ENCODE results near the gene TMEM134.
"Not testable (repeated sequence)": the region's sequence is repeated elsewhere in the genome, so short reads cannot be mapped to it uniquely, and the experiment has no call there.

The TMEM134 gene

DNA sequence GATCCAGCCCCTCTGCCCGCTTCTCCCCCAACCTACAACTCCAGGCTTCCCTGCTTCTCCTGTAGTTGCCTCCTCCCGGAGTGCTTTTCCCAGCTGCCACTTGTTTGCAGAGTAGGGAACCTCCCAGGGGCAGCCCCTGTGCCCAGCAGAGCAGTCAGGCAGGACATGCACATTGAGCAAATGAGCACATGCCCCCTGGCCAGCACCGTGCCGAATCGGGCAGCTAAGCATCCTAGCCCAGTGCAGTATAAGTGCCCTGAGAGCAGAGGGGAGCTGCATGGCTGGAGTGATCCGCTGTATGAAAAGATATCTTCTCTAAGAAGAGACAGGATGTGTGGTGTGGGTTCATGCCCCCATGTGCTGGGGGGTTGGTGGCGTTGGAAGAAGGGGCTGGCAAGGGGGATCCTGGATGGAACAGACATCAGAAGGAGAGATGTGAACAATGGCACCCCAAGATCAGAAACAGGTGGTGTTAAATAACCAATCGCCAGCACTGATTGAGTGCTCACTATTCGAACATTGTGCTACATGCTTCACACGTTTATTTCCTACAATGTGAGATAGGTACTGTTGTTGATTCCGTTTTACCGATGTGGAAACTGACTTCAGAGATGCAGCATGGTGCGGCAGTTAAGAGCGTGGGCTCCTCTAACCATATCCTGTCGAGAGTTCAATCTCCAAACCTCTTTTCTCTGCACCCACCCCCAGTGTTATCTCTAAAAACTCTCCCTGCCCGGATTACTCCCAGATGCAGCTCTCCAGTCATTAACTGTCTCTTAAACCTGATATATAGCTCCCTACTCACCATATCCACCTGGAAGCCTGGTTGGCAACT is 15.0 kb upstream of the TMEM134 start:
- DNase-seq = no peak

DNA sequence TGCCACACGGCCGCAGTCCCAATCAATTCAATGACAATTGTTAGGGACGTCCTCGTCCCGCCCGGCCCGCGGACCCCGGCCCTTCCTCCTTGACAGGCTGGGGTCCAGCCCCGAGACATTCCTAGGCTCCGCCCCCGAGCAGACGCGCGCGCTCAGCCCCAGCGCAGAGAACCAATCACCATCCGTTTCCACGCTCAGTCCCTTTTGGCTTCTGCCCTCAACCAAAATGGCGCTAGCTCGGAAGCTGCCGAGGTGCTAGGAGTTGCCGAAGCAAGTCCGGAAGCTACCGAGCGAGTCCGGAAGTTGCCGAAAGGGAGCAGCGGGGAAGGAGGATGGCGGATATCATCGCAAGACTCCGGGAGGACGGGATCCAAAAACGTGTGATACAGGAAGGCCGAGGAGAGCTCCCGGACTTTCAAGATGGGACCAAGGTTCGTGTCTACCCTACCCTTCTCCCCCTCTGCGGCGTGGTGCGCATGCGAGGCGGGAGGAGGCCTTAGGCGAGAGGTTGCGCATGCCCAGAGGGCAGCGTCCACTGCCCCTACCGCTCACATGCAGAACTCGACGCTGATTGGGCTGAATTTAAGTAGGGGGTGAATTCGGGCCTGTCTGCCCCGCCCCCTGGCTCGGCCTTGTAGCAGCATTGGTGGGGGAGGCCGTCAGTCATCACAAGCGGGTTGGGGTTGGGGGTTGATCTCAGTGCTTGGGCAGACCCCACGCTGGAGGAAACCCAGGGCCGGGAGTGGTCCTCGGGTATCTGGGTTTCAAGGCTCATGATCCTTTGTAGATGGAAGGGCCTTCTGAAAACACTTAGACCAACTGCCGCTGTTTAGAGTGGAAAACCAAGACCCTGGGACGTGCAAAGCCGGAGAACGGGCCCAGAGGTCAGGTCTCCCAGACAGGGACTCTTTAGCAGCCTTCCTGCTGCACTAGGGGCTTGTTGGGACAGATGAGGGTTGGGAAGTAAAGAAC is 14.1 kb upstream of the TMEM134 start, which contains the start of gene AIP:
TSS of gene AIP (plus strand) at position 200 of the 972 bp plus-strand sequence. CDS start at position 333, 133 bp downstream.
- peak; percentile 95 for DNase-seq

DNA sequence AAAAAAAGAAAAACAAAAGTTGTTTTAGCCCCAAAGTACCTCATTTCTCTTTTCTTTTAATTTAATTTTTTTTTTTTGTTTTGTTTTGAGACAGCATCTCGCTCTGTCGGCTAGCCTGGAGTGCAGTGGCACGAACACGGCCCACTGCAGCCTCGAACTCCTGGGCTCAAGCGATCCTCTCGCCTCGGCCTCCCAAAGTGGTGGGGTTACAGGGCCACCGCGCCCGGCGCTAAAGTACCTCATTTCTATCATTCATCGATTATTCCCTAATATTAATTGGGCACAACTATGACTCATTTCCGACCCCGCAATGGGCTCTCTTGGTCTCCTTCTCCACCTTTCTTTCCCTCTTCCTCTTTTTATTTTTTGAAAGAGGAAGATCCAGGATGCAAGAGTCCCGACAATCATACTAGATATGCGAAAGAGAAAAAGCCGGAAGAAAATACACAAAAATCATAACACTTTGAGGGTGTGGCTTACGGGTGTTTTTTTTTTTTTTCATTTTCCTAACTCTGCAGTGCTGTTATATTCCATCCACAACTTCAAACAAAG is 13.3 kb upstream of the TMEM134 start:
- DNase-seq = no peak

DNA sequence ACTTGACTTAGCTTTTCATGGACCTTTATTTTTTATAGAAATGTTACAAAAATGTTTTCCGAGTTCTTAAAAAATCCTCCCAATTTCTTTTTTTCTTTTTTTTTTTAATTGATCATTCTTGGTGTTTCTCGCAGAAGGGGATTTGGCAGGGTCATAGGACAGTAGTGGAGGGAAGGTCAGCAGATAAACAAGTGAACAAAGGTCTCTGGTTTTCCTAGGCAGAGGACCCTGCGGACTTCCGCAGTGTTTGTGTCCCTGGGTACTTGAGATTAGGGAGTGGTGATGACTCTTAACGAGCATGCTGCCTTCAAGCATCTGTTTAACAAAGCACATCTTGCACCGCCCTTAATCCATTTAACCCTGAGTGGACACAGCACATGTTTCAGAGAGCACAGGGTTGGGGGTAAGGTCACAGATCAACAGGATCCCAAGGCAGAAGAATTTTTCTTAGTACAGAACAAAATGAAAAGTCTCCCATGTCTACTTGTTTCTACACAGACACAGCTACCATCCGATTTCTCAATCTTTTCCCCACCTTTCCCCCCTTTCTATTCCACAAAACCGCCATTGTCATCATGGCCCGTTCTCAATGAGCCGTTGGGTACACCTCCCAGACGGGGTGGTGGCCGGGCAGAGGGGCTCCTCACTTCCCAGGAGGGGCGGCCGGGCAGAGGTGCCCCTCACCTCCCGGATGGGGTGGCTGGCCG is 8.4 kb upstream of the TMEM134 start:
- DNase-seq = not testable (repeated sequence)

DNA sequence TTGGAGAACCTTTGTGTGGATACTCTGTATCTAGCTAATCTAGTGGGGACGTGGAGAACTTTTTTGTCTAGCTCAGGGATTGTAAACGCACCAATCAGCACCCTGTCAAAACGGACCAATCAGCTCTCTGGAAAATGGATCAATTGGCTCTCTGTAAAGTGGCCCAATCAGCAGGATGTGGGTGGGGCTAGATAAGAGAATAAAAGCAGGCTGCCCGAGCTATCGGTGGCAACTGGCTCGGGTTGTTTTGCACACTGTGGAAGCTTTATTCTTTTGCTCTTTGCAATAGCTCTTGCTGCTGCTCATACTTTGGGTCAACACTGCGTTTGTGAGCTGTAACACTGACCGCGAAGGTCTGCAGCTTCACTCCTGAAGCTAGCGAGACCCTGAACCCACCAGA is 7.6 kb upstream of the TMEM134 start:
- not testable (repeated sequence) for DNase-seq

DNA sequence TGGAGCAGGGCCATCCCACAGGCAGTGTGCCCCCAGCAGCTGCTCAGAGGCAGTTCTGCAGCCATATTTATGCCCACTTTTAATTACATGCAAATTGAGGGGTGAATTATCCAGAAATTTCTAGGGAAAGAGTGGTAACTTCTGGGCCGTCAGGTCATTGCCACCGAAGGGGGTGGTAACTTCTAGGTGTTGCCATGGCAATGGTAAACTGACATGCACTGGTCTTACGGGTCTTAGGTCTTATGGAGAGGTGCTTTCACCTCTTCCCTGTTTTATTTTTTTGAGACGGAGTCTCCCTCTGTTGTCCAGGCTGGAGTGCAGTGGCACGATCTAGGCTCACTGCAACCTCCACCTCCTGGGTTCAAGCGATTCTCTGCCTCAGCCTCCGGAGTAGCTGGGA is 3.8 kb upstream of the TMEM134 start:
- no peak for DNase-seq

DNA sequence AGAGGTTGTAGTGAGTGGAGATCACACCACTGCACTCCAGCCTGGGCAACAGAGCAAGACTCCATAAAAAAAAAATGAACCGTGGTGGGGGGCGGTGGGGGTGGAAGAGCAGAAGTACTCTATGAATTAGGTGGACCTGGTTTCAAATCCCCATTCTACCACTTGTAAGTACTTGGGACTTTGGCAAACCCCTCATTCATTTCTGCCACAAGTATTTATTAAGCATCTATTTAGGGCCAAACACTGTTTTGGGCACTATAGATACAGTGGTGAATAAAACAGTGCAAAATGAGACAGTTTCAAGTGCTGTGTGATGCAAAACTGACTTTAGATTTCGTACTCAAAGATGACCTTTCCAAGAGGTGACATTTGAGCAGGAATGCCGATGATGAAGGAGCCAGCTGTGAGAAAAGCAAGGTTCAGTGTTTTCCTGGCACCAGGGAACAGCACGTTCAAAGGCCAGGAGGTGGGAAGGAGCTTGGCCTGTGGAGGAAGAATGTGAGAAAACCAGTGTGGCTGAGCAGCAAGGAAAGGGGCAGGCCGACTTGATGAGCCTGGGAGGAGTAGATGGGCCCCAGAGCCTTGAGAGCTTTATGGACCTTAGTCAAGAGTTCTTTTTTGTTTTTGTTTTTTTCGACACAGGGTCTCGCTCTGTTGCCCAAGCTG is 1.4 kb upstream of the TMEM134 start:
- no peak for DNase-seq

DNA sequence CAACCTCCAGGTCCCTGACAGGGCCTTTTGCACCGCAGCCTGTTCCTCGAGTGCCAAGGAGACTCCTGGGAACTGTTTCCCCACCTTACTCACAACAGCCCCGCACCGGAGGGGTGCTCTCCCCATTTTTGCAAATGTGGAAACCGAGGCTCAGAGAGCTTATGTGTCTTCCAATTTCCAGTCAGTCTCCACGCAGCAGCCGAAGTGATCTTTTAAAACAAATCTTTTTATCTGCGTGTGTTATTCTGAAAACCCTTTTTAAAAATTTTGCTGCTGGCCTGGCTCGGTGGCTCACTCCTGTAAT is 409 bp upstream of the TMEM134 start:
- no peak for DNase-seq

DNA sequence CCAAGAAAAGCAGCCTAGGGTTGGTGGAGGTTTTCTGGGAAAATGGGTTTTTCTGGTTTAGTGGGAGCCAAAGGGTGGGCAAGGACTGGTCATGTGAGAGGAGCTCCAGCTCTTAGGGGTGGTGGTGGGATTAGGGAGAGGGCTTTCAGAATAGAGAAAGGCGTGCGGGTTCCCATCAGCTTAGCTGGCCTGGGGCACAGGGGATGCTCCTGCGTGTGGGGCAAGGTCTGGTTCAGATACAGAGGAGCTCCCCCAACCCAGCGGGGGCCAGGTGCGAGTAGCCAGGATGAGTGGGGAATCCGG is 644 bp downstream of the TMEM134 start:
- DNase-seq = no peak

GRCh38 chr11:67468056-67468455 is 995 bp downstream of the TMEM134 start:
- peak; percentile 19 for DNase-seq

DNA sequence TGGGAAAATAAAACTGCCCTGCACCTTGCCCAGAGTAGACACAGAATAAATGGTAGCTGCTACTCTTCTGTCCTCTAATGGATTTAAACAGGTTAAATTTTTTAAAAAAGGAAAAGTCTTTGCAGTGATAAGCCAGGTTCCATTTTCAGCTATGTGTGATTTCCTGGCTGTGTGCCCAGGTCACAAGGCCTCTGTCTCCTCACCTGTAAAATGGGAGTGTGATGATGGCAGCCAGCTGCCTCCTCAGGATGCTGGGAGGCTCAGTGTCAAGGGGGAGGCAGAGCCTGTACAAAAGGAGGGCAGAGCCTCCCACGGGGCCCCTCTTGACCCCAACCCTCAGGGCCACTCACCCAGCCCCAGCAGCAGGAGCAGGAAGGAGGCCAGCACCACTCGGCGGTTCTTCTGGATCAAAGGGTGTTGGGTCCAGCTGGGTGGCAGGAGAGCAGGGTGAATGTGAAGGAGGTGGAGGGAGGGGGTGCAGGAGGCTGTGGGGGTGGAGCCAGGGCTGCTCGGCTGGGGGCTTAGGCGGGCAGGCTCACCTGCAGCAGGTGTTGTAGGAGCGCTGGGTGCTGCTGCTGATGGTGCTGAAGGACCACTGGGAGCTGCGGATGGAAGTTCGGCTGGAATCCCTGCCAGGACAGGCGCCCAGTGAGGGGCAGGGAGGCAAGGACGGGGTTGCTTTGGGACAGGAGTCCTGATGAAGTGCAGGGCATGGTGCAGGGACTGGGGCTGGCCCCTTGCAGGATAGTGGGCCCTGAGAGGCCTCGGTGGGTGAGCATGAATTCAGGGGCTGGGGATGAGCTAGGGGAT is 1.9 kb downstream of the TMEM134 start:
- no peak for DNase-seq

DNA sequence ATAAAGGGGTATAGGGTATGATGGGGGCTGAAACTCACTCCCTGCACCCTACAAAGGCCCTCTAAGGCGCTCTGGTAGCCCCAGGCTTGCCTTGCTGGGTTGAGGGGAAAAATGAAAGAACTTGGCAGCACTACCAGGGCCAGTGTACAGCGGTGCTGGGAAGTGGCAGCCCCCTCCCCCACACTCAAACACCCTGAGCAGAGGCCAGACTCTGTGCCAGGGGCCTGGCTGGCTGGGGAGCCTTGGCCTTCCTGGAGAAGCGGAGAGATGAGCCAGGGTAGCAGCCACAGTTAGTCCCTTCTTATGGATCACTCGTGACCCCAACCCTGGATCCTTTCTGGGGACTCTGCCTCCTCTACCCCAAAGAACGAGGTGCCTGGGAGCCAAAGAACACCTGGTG is 2.7 kb downstream of the TMEM134 start:
- no peak for DNase-seq

DNA sequence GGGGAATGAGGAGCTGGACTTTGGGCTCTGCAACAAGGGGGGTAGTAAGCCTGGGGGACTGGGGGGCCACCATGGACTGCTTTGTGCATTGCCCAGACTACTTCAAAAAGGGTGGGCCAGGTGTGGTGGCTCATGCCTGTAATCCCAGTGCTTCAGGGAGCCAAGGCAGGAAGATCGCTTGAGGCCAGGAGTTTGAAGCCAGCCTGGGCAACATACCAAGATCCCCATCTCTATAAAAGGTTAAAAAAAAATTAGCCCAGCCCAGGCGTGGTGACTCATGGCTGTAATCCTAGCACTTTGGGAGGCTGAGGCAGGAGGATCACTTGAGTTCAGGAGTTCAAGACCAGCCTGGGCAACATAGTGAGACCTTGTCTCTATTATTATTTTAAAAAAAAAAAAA is 3.5 kb downstream of the TMEM134 start:
- not testable (repeated sequence) for DNase-seq

GRCh38 chr11:67465189-67465510 is 3.9 kb downstream of the TMEM134 start:
- DNase-seq = no peak

DNA sequence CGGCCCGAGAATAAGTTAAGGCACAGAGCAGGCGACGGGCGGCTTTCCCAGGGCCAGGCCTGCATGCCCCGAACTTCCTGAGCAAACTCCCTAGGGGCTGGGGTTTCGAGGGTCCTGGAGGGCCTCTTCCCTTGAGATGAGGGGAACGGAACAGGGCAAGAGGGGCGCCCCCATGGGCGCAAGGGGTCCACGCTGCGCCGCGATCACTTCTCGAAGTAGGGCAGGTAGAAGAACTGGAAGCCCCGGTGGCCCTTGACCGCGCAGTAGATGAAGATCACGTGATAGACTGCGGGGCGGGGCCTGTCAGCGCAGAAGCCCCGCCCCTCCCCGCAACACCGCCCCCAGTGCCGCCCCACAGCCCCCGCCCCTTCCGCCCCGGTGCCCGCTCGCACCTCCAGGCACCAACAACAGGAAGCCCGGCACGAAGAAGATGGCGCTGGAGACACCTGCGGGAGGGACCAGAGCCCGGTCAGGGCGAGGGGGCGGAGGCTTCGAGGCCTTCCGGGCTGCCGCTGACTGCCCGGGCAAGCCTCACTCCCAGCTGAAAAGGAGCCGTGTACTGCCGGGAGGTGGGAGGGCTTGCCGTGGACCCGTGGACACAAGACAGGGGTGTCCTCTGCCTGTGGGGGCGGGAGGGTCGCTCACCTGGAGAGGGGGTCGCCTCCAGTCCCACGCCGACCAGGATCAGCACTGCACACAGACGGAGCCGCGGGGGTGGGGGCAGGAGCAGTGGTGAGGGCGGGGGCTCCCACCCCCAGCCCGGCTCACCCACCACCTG is 4.5 kb downstream of the TMEM134 start:
- peak; percentile 54 for DNase-seq

- no peak for DNase-seq
Measured at GRCh38 chr11:67463680-67464410, 5.2 kb downstream of the TMEM134 start.

DNA sequence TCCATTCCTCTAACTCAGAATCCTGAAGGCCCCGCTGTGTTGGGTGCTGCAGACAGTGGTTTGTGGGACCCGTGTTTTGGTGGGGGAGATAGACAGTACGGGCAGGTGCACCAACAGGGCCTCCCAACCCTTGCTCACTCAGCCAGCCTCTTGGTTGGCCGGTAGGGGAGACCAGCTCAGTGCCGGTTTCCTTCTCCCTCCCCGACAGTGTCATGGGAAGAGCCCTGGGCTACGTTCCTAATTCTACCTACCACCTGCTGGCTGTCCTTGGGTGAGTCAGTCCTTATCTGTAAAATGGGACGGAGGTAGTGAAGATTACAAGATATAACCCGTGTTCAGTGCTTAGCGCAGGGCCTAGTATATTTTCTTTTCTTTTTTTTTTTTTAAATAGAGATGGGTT is 5.9 kb downstream of the TMEM134 start:
- DNase-seq = no peak

DNA sequence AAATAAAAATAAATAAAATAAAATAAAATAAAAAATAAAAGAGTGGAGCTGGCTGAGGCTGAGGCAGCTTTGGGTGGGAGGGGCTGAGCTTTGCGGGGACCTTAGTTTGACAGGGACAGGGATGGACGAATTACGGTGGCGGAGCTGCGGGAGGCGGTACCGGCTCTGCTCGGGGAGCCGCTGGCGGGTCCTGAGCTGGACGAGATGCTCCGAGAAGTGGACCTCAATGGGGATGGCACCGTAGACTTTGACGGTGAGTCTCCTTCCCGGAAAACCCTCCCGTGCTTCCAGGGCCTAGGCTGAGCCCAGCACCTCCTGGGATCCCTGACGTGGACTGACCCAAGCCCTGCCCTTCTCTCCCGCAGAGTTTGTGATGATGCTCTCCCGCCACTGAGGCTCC is 10.8 kb downstream of the TMEM134 start:
- no peak for DNase-seq

DNA sequence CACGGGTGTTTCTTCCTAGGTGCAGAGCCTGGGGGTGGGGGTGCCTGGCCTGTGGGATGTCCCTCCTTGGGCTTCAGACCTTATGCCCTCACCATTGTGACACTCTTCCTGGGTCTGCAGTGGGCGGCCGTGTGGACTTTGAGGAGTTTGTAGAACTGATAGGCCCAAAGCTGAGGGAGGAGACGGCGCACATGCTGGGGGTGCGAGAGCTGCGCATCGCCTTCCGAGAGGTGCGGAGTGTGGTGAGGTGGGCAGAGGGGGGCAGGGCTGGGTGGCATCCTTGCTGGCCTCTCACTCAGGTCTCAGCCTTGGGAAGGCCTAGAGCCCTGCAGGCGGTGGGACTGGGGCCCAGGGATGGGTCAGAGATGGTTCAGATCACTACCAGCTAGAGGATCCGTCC is 11.6 kb downstream of the TMEM134 start:
- DNase-seq = no peak

- DNase-seq = no peak
Measured at GRCh38 chr11:67456068-67456705, 12.9 kb downstream of the TMEM134 start.

Data from DMS79 (cell line).